CD4-positive, alpha-beta T cell treated with Interleukin-10 for 1 hour (primary cell): ENCODE results near the gene ZNFX1.
"Not testable (repeated sequence)": the region's sequence is repeated elsewhere in the genome, so short reads cannot be mapped to it uniquely, and the experiment has no call there.

Experiments
- DNase-seq: peaks from one replicate; pipeline ENCODE4 v3.0.0-alpha.2; 2020

ZNFX1 gene

GRCh38 chr20:49247169-49247723, 30.6 kb downstream of the ZNFX1 start:
- DNase-seq: no peak

DNA sequence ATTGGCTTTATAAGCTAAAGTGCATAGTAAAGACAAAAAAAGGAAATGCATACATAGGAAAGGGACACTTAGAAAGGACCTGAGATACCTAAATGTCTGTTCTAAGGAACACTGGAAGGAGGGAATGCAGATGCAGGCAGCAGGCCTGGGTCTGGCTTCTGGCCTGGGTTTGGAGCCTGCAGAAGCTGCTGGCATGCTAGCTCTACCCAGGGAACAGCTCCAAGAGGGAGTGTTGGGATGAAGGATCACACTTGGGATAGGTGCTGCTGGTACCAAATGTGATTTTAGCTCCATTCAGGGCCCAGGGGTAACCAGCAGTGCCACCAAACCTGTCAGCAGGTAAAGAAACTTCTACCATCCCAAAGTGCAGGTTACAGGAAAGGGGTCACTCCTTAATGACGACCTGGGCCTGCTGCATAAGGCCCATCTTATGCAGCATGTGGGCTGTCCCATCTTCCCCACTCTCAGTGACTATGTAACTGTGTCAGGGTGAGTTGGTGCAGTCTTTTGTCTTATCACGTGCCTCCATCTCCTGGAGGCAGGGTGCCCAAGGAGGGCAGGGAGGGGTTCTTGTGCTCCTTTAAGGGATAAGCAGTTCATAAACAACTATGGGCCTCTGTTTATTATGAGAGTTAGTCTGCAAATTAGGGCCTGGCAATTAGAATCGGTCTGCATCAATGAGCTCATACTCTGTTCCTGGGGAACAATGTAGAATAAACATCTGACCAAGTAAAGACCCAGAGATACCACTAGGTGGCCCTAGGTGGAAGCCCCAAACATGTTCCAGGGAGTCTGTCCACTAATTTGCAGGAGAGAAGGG, 31.7 kb downstream of the ZNFX1 start:
- peak; percentile 52 for DNase-seq

- no peak for DNase-seq
Observed at GRCh38 chr20:49237531-49237930, 40.3 kb downstream of the ZNFX1 start.

DNA sequence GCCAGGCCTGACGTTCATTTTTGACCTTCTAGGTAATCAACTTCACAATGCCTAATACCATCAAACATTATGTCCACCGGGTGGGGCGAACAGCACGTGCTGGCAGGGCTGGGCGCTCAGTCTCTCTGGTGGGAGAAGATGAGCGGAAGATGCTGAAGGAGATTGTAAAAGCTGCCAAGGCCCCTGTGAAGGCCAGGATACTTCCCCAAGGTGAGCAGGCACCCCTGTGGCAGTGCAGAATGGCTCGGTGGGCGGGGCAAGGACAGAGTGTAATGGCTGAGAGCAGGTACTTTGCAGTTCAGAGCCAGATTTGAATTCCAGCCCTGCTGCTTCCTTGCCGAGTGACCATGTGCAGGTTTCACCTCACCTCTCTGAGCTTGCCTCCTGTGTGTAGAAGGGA, 41.6 kb downstream of the ZNFX1 start:
- DNase-seq: no peak

DNA sequence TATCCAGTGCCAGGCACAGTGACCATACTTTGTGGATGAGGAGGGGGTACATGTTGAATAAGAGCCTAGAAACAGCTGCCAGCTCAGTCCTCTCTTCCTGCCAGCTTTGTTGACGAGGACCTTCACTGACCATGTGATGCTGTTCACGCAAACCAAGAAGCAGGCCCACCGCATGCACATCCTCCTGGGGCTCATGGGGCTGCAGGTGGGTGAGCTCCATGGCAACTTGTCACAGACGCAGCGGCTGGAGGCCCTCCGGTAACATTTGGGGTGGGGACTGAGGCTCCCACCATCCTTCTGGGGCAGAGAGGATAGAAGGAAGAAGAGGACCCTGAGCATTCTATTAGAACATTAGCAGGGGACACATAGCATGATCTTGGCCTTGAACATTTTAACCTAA, 43.0 kb downstream of the ZNFX1 start:
- DNase-seq: no peak

DNA sequence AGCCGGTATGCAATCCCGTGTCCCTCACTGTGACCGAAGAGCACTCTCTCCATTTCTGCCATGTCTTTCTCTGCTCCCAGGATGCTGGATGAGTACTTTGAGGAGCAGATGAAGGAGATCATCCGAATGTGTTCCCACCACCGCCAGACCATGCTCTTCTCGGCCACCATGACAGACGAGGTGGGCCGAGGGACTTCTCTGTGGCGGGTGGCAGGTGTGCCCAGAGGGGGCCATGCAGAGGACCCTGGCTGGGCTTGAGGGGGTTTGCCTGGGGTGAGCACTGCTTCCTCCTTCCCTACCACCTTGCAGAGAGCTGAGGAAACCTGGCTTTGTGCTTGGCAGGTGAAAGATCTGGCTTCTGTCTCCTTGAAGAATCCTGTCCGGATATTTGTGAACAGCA, 44.6 kb downstream of the ZNFX1 start:
- no peak for DNase-seq

DNA sequence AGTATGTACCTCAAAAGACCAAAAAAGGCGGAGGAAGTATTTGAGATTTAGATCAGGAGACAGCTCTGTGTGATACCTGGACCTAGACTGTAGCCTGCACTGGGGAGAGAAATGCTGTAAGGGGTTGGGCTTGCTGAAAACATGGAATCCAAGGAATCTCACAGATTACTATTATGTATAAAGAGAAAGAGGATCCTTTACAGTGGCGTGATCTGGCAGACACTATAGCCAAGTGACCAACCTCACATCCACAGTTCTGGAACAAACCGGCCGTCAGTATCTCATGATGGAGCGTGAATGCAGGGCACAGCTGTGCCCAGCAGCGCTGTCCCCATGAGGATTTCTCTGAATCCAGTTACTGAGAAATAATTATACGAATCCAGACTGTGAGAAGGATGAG, 46.4 kb downstream of the ZNFX1 start:
- DNase-seq: no peak

GRCh38 chr20:49230561-49231133, 47.2 kb downstream of the ZNFX1 start:
- no peak for DNase-seq

GRCh38 chr20:49230021-49230420, 47.8 kb downstream of the ZNFX1 start:
- no peak for DNase-seq

DNA sequence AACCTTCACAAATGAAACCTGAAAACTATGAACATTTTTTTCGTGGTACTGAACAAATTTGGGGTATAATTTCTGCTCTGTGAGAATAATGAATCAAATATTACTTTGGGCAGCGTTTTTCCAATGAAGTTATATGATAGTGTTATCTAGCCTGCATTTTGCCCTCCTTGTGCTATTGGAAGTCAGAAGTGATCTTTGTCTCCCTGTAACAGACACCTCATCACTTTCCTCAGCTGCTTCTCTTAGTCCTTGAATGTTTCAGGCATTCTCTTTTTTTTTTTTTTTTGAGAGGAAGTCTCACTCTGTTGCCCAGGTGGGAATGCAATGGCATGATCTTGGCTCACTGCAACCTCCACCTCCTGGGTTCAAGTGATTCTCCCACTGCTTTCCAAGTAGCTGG, 48.5 kb downstream of the ZNFX1 start:
- DNase-seq: no peak

DNA sequence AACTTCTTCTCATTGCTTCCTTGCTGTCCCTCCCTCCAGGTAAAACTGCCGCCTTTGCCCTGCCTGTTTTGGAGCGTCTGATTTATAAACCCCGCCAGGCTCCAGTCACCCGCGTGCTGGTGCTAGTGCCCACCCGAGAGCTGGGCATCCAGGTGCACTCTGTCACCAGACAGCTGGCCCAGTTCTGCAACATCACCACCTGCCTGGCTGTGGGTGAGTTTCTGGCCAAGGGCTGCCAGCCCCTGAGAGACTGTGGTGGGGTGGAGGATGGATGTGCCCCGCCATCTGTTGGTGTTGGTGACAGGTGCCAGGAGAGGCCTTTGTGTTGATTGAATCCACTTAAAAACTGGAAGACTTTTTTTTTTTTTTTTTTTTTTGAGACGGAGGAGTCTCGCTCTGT, 49.2 kb downstream of the ZNFX1 start:
- no peak for DNase-seq

DNA sequence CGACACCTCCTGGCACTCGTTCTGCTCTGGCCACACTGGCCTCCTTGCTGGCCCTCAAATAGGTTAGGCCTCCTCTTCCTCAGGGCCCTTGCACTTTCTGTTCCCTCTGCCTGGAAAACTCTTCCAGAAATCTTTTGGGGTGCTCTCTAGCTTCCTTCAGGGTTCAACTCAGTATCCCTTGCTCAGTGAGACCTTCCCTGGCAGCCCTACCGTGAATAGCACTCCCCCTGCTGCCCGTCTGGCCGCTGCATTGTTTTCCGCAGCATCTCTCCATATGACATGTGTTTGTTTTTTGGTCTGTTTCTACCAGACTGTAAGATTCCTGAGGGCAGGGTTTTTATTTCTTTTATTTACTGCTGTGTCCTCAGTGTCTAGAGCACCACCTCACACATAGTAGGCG, 52.0 kb downstream of the ZNFX1 start:
- no peak for DNase-seq

DNA sequence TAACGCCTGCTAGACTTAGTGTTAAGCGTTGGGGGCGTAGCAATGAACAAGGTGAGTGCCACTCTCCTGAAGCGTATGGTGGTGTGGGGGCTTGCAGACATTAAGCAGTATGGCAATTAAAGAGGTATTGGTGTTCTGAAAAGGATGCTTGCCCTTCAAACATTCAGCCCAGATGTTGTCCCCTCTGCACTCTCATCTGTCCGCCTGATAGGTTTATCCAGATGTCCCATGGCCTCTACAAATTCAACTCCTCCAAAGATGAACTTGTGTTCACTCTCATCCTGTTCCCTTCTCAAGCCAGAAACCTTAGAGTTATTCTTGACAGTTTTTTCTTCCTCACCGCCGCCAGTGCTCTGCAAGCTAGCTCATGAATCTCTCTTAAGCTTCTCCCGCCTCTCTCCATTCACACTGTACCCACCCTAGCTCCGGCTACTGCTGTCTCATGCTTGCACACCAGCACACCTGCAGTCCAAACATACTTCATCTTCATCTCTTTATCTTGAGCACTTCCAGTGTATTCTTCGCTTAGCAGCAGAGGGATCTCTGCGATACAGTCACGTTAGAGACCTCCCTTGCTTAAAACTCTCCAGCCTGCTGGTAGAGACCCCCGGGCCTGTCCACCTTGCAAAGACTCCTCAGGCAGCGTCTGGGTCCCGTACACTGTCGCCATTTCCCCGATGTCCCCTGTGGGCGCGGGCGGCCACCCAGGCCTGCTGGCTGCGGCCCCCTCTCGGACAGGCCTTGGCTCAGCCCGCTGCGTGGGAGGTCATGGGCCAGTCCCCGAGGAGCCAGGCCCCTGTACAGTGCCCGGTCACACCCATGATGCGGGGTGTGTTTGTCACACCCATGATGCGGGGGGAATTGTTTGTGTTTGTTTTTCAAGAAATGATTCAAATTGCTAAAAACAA, 57.7 kb downstream of the ZNFX1 start:
- no peak for DNase-seq

DNA sequence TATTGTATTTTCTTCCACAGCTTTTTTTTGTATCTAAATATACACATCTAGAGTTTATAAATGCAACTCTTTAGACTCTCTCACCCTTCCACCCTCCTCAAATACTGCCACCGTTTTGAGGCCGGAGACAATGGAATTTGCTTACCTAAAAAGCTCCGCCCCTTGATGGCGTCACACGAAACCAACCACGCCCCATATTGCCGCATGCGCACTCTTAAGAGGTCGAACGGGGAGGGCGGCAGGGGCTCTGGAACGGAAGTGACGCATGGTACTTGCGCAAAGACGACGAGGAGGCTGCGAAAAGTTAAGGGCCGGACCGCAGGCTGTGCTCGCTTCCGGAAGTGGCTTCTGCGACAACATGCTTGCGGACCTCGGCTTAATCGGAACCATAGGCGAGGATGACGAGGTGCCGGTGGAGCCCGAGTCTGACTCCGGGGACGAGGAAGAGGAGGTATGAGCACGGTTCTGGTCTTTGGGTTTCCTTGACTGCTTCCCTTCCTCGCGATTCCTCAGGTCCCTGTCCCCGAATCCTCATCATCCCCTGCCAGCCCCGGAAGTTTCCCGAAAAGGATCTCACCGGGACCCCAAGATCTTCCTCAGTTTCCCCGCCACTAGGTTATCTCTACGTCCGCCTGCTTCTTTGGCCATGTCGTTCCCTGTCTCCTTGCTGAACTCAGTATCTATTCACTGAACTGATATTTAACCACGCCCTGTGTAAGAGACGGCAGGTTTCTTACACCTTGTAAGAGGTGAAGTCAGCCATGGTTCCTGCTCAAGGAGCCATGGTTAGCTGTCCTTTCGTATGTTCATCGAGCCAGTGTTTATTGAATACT, 58.5 kb downstream of the ZNFX1 start, which contains the start of gene DDX27:
Gene DDX27, plus strand, starts transcription at position 326 of the 833 bp plus-strand sequence. Its CDS starts 33 bp downstream, at position 359.
- peak; percentile 98 for DNase-seq

DNA sequence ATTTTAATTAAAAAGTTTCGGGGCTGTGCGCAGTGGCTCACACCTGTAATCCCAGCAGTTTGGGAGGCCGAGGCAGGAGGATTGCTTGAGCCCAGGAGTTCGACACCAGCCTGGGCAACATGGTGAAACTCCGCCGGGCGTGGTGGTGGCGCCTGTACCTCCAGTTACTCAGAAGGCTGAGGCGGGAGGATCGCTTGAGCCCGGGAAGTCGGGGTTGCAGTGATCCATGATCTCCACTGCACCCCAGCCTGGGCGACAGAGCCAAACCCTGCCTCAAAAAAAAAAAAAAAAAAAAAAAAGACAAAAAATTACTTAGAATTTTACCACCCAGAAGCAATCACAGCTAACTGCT, 59.1 kb downstream of the ZNFX1 start:
- not testable (repeated sequence) for DNase-seq

DNA sequence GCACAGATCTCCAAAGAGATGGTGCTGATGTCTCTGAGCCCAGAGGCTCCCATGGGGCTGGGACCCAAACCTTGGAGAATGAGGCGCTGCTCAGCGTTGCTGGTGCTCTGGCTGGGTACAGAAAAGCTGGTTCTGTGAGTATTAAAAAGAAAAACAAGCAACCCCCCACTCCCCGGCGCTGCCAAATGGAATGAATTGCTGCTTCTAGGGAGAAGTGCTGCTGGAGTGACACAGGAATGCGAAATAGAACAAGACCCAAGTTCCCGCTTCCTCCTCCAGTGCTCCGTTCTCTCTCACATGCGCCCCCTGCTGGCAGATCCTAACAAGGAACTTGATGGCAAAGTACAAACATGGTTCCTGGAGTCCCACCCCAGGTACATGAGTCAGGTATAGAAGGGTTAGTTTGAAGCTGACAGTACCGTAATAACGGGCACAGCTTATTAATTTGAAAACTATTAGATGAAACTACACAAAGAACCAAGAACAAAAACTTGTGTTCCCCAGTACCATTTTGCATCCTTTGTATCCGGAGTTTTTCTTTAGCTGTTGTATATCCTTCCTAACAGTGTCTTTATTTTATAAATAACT, 60.8 kb downstream of the ZNFX1 start:
- peak; percentile 91 for DNase-seq

GRCh38 chr20:49215232-49215631, 62.6 kb downstream of the ZNFX1 start:
- no peak for DNase-seq

DNA sequence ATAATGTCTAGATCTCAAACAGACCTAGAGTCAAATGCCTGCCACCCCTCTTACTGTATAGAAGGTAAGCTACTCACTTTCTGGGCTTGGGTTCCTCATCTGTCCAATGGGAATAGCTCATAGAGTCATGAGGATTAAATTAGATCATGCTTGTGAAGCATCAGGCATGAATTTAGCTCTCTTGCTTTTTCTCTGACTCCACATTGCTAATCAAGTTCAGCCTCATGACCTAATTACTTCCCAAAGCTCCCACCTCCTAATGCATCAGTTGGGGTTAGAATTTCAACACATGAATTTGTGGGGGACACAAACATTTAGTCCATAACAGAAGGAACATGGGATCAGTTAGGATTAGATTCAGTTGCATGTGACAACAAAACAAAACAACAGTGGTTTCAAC, 63.3 kb downstream of the ZNFX1 start:
- DNase-seq: no peak

GRCh38 chr20:49210757-49211110, 67.1 kb downstream of the ZNFX1 start:
- no peak for DNase-seq

DNA sequence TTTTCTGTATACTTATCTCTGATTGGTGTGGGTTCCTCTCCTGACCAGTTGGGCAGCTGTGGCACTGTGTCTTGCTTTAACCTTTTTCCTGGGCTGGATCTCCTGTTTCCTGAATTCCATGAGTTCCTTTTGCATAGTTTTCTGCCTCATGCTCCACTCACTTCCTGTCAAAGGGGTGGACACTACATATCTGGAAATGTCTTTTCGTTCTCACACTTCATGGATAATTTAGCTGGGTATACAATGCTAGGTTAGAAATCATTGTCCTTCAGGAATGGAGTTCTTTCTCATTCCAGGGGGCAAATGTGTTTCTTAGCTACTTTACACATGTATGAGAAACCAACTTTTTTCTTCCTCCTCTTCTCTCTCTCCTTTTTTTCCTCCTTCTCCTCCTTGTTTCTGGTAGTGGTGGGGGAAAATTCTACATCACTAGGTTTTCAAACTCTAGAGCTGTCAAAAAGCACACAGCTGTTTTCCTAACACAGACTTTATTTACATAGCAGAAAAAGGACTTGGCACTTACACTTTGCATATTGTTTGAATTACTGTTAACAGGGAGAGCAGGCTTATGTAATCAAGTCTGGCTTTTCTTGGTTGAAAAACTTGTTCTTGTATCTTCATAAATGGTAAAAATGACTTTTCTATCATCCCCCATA, 67.6 kb downstream of the ZNFX1 start:
- no peak for DNase-seq

DNA sequence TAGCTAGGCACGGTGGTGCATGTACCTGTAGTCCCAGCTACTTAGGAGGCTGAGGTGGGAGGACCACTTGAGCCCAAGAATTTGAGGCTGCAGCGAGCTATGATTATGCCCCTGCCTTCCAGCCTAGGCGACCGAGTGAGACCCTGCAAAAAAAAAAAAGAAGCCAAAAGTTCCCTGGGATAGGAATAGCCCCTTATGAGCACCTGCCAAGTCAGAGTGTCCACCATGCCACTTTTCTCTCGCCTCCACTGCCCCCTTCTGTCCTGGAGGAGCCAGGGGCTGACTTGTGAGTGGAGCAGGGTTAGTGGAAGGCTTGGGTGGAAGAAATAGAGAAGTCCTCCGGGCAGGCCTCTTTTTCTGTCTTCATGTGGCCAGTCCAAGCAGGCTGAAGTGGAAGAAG, 70.8 kb downstream of the ZNFX1 start:
- no peak for DNase-seq

DNA sequence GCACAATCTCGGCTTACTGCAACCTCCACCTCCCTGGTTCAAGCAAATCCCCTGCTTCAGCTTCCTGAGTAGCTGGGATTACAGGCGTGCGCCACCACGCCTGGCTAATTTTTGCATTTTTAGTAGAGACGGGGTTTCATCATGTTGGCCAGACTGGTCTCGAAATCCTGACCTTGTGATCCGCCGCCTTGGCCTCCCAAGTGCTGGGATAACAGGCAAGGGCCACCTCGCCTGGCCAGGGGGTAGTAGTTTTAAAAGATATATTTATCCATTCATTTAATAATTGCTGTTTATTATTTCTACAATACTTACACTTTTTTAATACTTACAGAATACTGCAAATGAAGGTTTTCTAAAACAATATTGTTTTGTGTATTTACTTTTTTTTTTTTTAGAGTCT, 74.1 kb downstream of the ZNFX1 start:
- no peak for DNase-seq
